Activated CD4-positive, alpha-beta T cell treated with anti-CD3 and anti-CD28 coated beads for 1 hour (primary cell): ENCODE measurements around the gene MEGF9.
"Not testable (repeated sequence)": the region's sequence is repeated elsewhere in the genome, so short reads cannot be mapped to it uniquely, and the experiment has no call there.

ENCODE experiments used
- DNase-seq: peaks from one replicate; pipeline ENCODE4 v3.0.0-alpha.2; 2020

MEGF9 gene

DNA sequence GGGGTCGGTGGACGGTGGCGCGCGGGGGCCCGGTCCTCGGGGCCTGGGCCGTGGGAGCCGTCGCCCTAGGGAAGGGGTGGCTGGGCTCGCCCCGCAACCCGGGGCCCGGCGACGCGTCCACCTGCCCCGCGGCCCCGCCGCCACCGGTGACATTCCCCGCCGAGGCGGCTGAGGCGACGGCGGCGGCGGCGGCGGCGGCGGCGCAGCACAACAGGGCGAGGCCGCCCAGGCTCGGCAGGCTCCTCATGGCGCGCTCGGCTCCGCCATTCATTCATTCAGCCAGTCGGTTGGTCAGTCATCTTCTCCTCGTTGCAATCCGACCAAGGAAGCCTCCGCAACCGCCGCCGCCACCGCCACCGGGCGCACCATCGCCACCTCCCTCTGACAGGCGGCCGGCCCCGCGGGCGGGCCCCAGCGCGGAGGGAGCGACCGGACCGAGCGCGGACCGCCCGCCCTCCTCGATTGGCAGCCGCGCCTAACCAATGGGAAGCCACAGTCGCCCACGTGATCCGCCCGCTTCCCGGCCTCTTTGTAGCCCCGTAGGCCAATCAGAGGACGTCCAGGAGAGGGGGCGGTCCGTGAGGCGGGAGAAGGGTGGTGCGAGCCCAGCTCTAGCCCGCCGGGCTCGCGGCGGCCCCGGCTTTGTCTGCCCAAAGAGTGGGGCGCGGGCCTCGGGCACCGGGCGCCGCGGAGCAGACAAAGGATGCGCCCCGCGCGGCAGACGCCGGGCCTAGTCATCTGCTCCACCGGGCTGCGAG lies at the start of gene MEGF9:
MEGF9 (minus strand) TSS at position 383 of the 758 bp plus-strand sequence; CDS start at position 271, 112 bp downstream.
- peak; percentile 92 for DNase-seq

- DNase-seq: no peak
These were observed 46.7 kb upstream of the MEGF9 start for GRCh38 chr9:120761006-120761405.

GRCh38 chr9:120759755-120760400 lies 45.6 kb upstream of the MEGF9 start:
- no peak for DNase-seq

DNA sequence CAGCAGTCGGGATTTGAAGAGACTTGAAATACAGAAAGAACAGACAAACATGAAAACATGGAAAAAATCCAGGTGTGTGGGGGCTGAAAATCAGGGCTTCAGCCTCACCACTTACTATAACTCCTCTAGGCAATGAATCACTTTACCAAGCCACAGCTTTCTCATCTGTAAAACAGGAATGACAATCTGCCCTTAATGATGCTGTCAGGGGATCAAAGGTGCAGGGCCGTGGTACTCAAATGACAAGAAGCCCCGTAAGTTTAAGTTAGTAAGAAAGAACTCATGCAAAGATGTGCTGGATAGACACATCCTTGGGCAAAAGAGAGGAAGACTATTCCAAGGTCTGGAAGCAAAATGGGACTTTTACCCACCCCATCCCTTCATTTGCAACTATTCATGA lies 44.3 kb upstream of the MEGF9 start:
- DNase-seq: no peak

DNA sequence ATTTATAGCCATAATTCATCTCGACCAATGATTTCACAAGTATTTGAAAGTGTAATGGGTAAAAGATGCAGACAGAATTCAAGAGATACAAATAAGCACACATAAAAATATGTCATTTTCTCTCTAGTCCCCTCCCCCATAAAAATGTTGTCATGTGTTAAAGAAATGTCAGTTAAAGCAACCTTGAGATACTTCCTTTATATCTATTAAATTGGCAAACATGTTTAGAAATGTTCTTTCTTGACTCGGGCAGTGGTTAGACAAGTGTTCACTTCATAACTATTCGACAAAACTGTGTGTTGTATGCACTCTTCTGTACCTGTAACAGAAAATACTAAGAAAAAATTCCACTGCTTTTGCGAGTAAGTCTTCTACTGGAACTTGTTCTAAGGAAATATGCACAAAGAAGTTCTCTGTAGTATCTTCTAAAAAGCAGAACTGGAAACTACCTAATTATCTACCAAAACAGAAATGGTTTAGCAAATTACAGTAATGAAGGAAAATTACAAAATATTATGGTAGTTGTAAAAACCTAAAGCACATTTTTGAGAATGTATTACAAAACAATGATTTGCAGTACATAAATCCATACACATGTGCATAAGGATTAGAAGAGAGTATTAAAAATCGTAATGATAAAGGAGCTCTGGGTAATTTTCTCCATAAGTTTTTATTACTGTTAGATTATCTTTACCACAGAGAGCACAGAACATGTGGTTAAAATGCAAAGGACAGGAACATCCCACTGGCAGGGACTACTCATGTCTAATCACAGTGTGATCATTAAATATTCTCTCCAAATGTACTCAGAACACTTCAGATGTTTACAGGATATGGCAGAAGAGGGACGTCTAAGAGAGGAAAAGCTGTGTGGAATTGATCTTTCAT lies 43.0 kb upstream of the MEGF9 start:
- no peak for DNase-seq

- no peak for DNase-seq
These were observed 42.3 kb upstream of the MEGF9 start for GRCh38 chr9:120756531-120756930.

DNA sequence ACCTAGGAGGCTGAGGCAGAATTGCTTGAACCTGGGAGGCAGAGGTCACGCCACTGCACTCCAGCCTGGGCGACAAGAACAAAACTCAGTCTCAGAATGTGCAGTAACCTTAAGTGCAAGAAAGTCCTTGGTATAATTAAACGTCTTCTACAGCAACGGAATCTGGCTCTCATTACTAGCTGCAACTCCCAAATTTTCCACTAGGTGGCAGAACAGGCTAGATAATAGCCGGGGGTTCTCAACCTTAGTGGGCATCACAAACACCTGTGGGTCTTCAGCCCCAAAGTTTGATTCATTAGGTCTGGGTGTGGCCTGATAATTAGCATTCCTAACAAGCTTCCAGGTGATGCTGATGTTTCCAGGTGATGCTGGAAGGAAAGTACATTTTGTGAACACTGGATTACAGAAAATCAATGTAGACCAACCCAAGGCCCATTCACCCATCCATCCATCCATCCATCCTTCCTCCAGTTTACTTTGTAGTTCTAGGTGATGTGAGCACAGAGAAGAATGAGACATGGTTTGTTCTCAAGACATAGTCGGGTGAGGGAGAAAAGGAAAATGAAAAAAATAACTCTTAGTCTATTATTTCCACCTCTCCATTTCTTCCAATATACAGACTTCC lies 41.7 kb upstream of the MEGF9 start:
- peak; percentile 46 for DNase-seq

GRCh38 chr9:120755044-120755443 lies 40.8 kb upstream of the MEGF9 start:
- DNase-seq: no peak

GRCh38 chr9:120750421-120750820 lies 36.2 kb upstream of the MEGF9 start:
- DNase-seq: no peak

DNA sequence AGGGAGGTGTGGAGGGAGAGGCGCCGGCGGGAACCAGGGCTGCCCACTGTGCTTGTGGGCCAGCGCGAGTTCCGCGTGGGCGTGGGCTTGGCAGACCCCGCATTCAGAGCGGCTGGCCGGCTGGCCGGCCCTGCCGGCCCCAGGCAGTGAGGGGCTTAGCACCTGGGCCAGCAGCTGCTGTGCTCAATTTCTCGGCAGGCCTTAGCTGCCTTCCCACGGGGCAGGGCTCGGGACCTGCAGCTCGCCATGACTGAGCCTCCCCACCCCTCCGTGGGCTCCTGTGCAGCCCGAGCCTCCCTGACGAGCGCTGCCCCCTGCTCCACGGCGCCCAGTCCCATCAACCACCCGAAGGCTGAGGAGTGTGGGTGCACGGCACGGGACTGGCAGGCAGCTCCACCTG lies 32.1 kb upstream of the MEGF9 start:
- not testable (repeated sequence) for DNase-seq

DNA sequence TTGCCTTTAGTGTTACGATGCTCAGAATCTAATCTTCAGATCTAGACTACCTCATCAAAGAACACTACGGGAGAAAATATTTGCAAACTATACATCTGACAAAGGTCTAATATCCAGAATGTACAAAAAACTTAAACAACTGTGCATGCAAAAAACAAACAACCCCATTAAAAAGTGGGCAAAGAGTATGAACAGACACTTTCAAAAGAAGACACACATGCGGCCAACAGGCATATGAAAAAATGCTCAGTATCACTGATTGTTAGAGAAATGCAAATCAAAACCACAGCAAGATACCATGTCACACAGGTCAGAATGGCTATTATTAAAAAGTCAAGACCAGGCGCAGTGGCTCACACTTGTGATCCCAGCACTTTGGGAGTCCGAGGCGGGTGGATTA lies 31.0 kb upstream of the MEGF9 start:
- no peak for DNase-seq

DNA sequence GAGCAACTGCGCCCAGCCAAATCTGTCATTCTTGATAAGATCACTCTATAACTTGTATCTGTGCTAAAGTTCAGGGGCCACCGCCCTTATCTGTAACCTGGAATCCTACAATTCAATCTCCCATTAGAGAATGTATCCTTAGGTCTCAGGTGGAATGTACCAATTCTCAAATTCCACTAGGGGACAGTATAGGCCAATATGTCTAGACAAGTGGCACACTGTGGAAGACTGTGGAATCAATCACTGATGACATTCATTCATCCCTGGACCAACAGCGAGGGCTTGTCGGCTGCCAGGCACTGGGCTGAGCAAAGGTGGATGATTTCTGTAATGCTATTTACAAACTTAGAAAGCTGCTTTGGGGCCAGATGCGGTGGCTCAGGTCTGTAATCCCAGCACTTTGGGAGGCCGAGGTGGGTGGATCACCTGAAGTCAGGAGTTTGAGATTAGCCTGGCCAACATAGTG lies 28.7 kb upstream of the MEGF9 start:
- DNase-seq: no peak

- no peak for DNase-seq
These were observed 27.4 kb upstream of the MEGF9 start for GRCh38 chr9:120741701-120742100.

GRCh38 chr9:120741191-120741590 lies 26.9 kb upstream of the MEGF9 start:
- no peak for DNase-seq

DNA sequence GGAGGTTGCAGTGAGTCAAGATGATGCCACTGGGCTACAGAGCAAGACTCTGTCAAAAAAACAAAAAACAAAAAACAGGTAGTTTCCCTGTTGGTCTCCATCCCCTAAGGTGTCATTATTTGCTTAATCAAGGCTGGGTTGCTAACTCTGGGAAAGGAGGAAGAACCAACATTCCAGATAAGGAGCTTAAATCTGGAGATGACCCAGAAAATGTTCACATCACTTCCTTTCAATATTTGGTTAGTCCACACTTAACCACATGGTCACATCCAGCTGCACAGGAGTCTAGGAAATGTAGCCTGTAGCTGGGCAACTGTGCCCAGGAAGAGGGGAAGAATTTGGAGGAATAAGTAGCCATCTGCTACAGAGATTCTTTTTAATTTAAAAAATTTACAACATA lies 25.9 kb upstream of the MEGF9 start:
- no peak for DNase-seq

GRCh38 chr9:120737416-120738165 lies 23.3 kb upstream of the MEGF9 start:
- DNase-seq: no peak

GRCh38 chr9:120736881-120737280 lies 22.6 kb upstream of the MEGF9 start:
- no peak for DNase-seq

- no peak for DNase-seq
These were observed 21.3 kb upstream of the MEGF9 start for GRCh38 chr9:120735415-120736126.

DNA sequence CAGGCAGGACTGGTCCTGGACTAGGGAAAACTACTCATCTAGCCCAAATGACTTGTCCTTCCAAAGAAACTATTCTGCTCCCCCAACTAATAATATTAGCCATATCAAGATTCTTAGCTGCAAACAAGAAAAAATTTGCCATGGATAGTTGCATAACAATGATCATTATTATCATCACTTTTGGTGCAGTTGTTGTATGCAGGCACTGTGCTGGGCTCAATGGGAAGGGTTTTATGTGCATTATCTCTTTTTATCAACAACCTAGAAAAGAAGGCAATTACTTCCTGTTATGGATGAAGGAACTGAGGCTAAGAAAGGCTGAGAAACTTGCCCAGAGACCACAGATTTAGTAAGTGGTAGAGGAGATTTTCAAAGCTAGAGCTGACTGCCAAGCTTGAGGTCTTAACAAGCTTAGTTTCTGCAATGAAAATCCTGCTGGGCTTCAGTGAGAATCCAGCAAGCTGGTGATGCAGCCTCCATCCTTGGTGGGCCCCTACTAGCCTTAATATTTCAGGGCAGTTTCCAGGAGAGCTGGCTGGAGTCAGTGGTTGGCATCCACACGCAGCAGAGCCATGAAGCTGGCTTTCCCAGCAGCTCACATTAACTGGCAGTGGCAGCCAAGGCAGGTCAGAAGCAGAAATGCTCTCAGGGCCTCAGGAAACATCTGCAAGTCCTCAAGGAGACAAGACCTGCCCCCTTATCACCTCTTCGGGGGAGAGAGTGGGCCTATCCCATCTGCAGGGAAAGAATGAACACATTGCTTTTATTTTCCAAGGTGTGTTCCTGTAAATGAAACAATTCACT lies 20.5 kb upstream of the MEGF9 start:
- no peak for DNase-seq

- no peak for DNase-seq
These were observed 18.9 kb upstream of the MEGF9 start for GRCh38 chr9:120733190-120733589.
